WTC11 (cell line): ENCODE results near the gene SLC8A1. TPM values are rescaled to one million over a fixed set of nuclear protein-coding genes. Genes with fewer than 3 reads are reported as not detected.

Experiments
- ATAC-seq: fragments of 200-7000 bp; cut with Tn5 transposase; 2 replicates; pipeline ENCODE4 v1.10.0; 2021; ENCODE audit warnings: mild to moderate bottlenecking, moderate library complexity
- CTCF ChIA-PET: fragments of 300-600 bp; sonication (Branson Sonifier 250); formaldehyde crosslinking; loops from one replicate; lab custom pipeline; 2021; ENCODE audit warnings: antibody characterized with exemption; lab: Charles Lee
- POLR2A ChIA-PET: fragments of 350-600 bp; sonication (Branson Sonifier 250); formaldehyde crosslinking; loops from one replicate; lab custom pipeline; 2021; ENCODE audit warnings: antibody characterized with exemption; lab: Charles Lee
- DNase-seq: peaks from one replicate; pipeline ENCODE4 v3.0.0; 2021; ENCODE audit warnings: low spot score
- H3K27ac Mint-ChIP-seq: 2 replicates; pipeline ENCODE4 v1.8.0; 2021; ENCODE audit warnings: mixed read lengths
- H3K27me3 Mint-ChIP-seq: 2 replicates; pipeline ENCODE4 v1.8.0; 2021; ENCODE audit warnings: low read depth, mild to moderate bottlenecking, moderate library complexity, mixed read lengths
- H3K36me3 Mint-ChIP-seq: 2 replicates; pipeline ENCODE4 v1.8.0; 2021; ENCODE audit warnings: mixed read lengths
- H3K4me1 Mint-ChIP-seq: 2 replicates; pipeline ENCODE4 v1.8.0; 2022; ENCODE audit warnings: mixed read lengths
- H3K4me3 Mint-ChIP-seq: 2 replicates; pipeline ENCODE4 v1.8.0; 2021; ENCODE audit warnings: mild to moderate bottlenecking, moderate library complexity, mixed read lengths
- H3K9me3 Mint-ChIP-seq: 2 replicates; pipeline ENCODE4 v1.8.0; 2021; ENCODE audit warnings: mixed read lengths
- ATF1 ChIP-seq: sonication (generic); formaldehyde crosslinking; IDR thresholded peaks from 2 replicates; pipeline ENCODE4 v1.8.1; 2023; ENCODE audit warnings: mild to moderate bottlenecking, moderate library complexity, missing genetic modification reagents
- CBFB ChIP-seq: sonication (generic); formaldehyde crosslinking; IDR thresholded peaks from 2 replicates; pipeline ENCODE4 v1.8.1; 2022; ENCODE audit warnings: mild to moderate bottlenecking, low read depth, missing genetic modification reagents
- E2F4 ChIP-seq: sonication (generic); formaldehyde crosslinking; IDR thresholded peaks from 2 replicates; pipeline ENCODE4 v1.8.1; 2022; ENCODE audit warnings: low read depth, mild to moderate bottlenecking, moderate library complexity, missing genetic modification reagents, borderline replicate concordance
- EMX1 ChIP-seq: fragments of 250-450 bp; sonication (Bioruptor Pico); IDR thresholded peaks from 2 replicates; pipeline ENCODE4 v1.8.0; 2021; ENCODE audit warnings: mild to moderate bottlenecking
- FOXP1 ChIP-seq: sonication (generic); formaldehyde crosslinking; IDR thresholded peaks from 2 replicates; pipeline ENCODE4 v1.8.0; 2022; ENCODE audit warnings: missing genetic modification reagents, mild to moderate bottlenecking, moderate library complexity, borderline replicate concordance
- HMGA2 ChIP-seq: fragments of 250-450 bp; sonication (Bioruptor Pico); IDR thresholded peaks from 2 replicates; pipeline ENCODE4 v1.4.0; 2021; ENCODE audit warnings: mild to moderate bottlenecking, moderate library complexity
- KAT7 ChIP-seq: sonication (generic); formaldehyde crosslinking; IDR thresholded peaks from 2 replicates; pipeline ENCODE4 v1.8.1; 2023; ENCODE audit warnings: missing genetic modification reagents, mild to moderate bottlenecking, borderline replicate concordance
- MAX ChIP-seq: sonication (generic); formaldehyde crosslinking; IDR thresholded peaks from 2 replicates; pipeline ENCODE4 v1.8.0; 2022; ENCODE audit warnings: mild to moderate bottlenecking, missing genetic modification reagents
- PREB ChIP-seq: sonication (generic); formaldehyde crosslinking; IDR thresholded peaks from 2 replicates; pipeline ENCODE4 v1.8.1; 2022; ENCODE audit warnings: mild to moderate bottlenecking, missing genetic modification reagents, moderate library complexity, borderline replicate concordance
- SMAD4 ChIP-seq: sonication (generic); formaldehyde crosslinking; IDR thresholded peaks from 2 replicates; pipeline ENCODE4 v1.8.0; 2022; ENCODE audit warnings: mild to moderate bottlenecking, missing genetic modification reagents
- TP53 ChIP-seq: sonication (generic); formaldehyde crosslinking; IDR thresholded peaks from 2 replicates; pipeline ENCODE4 v1.8.1; 2023; ENCODE audit warnings: mild to moderate bottlenecking, missing genetic modification reagents
- USF2 ChIP-seq: sonication (generic); formaldehyde crosslinking; IDR thresholded peaks from 2 replicates; pipeline ENCODE4 v1.8.1; 2023; ENCODE audit warnings: mild to moderate bottlenecking, missing genetic modification reagents, moderate library complexity
- ZNF232 ChIP-seq: sonication (generic); formaldehyde crosslinking; IDR thresholded peaks from 2 replicates; pipeline ENCODE4 v1.8.0; 2022; ENCODE audit warnings: mild to moderate bottlenecking, missing genetic modification reagents
- ZNF423 ChIP-seq: fragments of 250-450 bp; sonication (Bioruptor Pico); IDR thresholded peaks from 2 replicates; pipeline ENCODE4 v2.1.2; 2022; ENCODE audit warnings: mild to moderate bottlenecking, moderate library complexity
- ZNF425 ChIP-seq: fragments of 250-450 bp; sonication (Bioruptor Pico); conservative IDR thresholded peaks from 2 replicates; pipeline ENCODE4 v1.9.0; 2021; ENCODE audit warnings: mild to moderate bottlenecking
- ZNF512 ChIP-seq: sonication (generic); formaldehyde crosslinking; IDR thresholded peaks from 2 replicates; pipeline ENCODE4 v1.8.1; 2022; ENCODE audit warnings: missing genetic modification reagents, borderline replicate concordance
- total RNA-seq: library from RNA; stranded (reverse); gene quantifications from 3 replicates; pipeline ENCODE4 v1.2.3, GENCODE V29; 2021

The SLC8A1 gene
- total RNA-seq, 1 experiment from 2014 or later = 2.6 TPM

GRCh38 chr2:40439473-40439872 lies 12.4 kb downstream of the SLC8A1 start:
- DNase-seq (no peak), ATAC-seq (no peak)
- H3K36me3 Mint-ChIP-seq = no peaks in the 10 kb centered on the region
- no peak overlapping the region for H3K27ac Mint-ChIP-seq
- H3K4me3 Mint-ChIP-seq = no peak overlapping the region
- no peaks in the 10 kb centered on the region for H3K27me3 Mint-ChIP-seq
- ChIA-PET POLR2A (no interaction called here), CTCF (interaction anchor here (1.2 kb wide), 1 partner anchor 11 kb away, joined by 3 read pairs; no protein-coding TSS in a partner anchor)
- H3K4me1 Mint-ChIP-seq = peaks cover 3% of the 10 kb centered on the region; the same call in 1 of the 2 replicates
- TF ChIP-seq ZNF425 (no peak), ZNF232 (CRISPR knock-in tag) (no peak), E2F4 (CRISPR knock-in tag) (no peak)
- no peaks in the 10 kb centered on the region for H3K9me3 Mint-ChIP-seq

GRCh38 chr2:40436093-40436475 lies 15.8 kb downstream of the SLC8A1 start:
- H3K4me3 Mint-ChIP-seq = no peak overlapping the region
- H3K27ac Mint-ChIP-seq = no peak overlapping the region
- H3K9me3 Mint-ChIP-seq = no peaks in the 10 kb centered on the region
- DNase-seq (no peak), ATAC-seq (no peak)
- H3K4me1 Mint-ChIP-seq = peaks cover 3% of the 10 kb centered on the region; the same call in 1 of the 2 replicates
- POLR2A ChIA-PET = no interaction called here
- H3K27me3 Mint-ChIP-seq = no peaks in the 10 kb centered on the region
- CTCF ChIA-PET = no interaction called here
- no peaks in the 10 kb centered on the region for H3K36me3 Mint-ChIP-seq
- TF ChIP-seq ZNF423 (CRISPR knock-in tag) (no peak), MAX (CRISPR knock-in tag) (no peak), CBFB (CRISPR knock-in tag) (no peak), TP53 (no peak), FOXP1 (CRISPR knock-in tag) (no peak), PREB (no peak), EMX1 (no peak), SMAD4 (CRISPR knock-in tag) (no peak), KAT7 (CRISPR knock-in tag) (no peak), ZNF512 (no peak), USF2 (CRISPR knock-in tag) (no peak), ATF1 (CRISPR knock-in tag) (no peak), HMGA2 (no peak)
